DMS53 (cell line): Measurements from ENCODE around the gene MZT2A.
A peak's percentile ranks its signal among the peaks of the same experiment; 100 is the strongest.
"Not testable (repeated sequence)": the region's sequence is repeated elsewhere in the genome, so short reads cannot be mapped to it uniquely, and the experiment has no call there.

Experiments
- DNase-seq: peaks from one replicate; lab custom pipeline; 2025; lab: John Stamatoyannopoulos, UW

Gene MZT2A

GRCh38 chr2:131492418-131493198, 411 bp upstream of the MZT2A start:
- peak; percentile 90 for DNase-seq

DNA sequence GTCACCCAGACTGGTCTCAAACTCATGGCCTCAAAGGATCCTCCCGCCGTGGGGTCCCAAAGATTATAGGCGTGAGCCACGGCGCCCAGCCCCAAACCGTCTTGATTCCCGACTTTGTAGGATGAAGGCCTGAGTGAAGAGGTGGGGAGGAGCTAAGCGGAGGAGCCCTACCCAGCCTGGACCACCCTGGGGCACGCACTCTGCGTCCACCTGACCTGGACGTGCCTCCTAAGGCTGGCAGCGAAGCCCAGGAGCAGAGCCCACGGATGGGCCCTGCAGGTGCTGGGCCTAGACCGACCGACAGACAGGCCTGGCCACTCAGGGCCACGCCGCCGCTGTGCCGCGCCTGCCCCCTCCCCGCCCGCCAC, 744 bp downstream of the MZT2A start:
- peak; percentile 4 for DNase-seq

DNA sequence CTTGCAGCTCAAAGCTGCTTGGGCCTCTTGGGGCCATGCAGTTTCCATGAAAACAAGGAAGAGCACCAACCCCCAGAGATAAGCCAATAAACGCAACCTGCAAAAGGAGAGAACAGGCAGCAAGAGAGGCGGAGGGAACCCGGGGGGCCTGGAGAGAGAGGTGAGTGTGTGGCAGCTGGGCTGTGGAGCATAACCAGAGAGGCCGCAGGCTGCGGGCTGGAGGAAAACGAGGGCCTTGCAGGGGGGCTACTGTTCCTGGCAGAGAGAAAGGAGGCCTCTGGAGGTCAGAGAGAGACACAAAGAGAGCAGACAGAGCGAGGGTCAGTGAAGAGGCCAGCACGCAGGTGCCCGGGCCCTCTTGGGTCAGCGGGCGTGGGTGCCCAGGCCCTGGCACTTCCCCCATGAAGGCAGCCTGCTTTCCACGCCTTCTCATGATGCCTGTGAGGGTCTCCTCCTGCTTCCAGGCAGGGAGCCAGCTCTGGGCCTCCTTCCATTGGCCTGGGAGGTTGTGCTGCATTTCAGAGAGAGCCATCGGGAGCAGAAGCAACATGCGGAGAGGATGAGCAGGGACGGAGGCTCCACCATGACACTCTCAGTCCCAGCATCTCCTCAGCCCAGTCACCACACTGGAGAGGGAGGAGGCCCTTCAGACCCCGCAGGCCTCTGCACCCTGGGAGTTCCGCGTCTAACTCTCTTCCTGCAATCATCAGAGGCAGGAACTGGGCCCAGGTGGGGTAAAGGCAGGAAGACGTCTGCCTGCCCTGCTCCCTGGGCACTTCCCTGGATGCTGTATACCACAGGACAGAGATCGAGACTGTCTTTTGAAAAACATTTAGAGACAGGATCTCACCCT, 1.4 kb downstream of the MZT2A start:
- DNase-seq, result not testable (repeated sequence)

GRCh38 chr2:131488306-131489205, 3.6 kb downstream of the MZT2A start:
- DNase-seq, result no peak

DNA sequence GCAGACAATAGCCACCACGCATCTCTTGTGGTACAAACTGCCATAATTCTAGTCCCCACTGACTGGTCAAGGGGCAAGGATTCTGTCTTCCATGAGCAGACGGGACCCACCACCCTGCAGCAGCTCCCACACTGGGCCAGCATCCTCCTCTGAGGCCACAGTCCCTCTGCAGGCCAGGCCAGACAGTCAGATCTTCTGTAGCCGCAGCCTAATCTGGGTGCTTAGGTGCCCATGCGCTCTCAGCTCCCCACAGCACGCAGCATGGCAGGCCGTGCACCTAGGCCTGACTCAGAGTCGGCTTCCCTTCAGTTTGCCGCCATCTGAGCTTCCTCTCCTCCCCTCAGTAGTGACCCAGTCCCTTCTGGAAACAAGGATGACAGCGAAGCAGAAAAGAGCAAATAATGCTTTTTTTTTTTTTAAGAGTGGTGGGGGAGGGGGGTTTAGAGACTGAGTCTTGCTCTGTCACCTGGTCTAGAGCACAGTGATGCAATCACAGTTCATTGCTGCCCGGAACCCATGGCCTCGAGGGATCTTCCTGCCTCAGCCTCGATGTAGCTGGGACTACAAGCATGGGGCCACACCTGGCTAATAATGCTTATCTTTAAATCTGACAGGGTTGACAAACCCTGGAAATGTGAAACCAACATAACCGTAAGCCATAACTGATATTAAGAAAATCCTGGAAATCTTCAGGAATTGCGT, 5.8 kb downstream of the MZT2A start:
- peak; percentile 30 for DNase-seq

- not testable (repeated sequence) for DNase-seq
These were observed 7.2 kb downstream of the MZT2A start for GRCh38 chr2:131484906-131485460.

DNA sequence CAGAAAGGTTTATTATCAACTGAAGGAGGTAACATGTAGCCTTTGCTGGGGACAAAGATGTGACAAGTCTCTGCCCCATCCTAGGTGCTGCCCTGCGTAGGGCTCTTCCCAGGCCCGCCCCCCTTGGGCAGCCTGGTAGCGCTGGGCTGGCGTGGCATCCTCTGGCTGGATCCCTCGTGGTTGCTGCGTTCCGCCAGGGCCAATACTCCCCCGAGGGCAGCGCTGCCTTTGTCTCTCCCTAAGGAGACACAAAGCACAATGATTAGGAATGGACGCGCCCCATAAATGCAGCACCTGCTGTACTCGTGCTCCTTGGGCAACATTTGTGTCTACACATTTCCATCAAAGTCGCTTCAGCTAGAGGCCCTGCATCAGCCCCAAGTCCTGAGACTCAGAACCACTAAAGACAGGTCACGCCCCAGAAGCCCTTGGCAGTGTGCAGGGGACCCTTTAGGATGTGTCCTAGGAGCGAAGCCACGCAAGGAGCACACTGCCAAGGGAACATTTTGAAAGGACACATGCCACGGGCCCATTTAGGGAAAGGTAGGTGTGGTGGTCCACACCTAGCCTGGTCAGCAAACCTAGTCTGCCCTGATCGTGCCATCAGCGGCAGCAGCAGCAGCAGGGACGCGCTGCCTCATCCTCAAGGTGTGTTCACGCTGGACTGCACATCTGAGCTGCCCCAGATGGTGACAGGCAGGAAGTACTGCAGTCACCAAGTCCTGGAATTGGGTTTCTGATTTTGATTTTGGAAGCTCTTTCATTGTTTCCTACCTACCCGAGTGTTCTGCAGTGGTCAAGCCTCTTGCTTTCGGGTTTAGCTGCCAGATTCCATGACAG, 8.0 kb downstream of the MZT2A start:
- DNase-seq, result not testable (repeated sequence)

DNA sequence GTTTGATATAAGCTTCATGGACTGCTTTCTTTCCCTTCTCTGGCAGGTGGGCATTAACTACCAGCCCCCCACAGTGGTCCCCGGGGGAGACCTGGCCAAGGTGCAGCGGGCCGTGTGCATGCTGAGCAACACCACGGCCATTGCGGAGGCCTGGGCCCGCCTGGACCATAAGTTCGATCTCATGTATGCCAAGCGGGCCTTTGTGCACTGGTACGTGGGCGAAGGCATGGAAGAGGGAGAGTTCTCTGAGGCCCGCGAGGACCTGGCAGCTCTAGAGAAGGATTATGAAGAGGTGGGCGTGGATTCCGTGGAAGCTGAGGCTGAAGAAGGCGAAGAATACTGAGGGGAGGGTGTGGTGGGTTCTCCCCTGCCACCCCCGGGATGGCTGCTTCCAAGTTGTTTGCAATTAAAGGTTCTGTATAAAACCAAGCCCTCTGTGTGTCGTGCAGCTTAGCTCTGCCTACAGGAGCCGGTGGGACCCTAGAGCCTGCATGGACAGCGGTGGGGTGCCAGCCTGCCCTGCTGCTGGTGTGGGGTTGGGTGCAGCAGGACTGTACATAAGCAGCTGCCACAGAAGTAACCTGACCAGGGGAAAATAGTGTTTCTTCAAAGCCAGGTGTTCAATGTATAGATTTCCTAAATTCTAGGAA, 9.6 kb downstream of the MZT2A start:
- not testable (repeated sequence) for DNase-seq

DNA sequence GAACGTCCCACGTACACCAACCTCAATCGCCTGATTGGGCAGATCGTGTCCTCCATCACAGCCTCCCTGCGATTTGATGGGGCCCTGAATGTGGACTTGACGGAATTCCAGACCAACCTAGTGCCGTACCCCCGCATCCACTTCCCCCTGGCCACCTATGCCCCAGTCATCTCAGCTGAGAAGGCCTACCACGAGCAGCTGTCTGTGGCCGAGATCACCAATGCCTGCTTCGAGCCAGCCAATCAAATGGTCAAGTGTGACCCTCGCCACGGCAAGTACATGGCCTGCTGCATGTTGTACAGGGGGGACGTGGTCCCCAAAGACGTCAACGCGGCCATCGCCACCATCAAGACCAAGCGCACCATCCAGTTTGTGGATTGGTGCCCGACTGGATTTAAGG, 11.8 kb downstream of the MZT2A start:
- not testable (repeated sequence) for DNase-seq

DNA sequence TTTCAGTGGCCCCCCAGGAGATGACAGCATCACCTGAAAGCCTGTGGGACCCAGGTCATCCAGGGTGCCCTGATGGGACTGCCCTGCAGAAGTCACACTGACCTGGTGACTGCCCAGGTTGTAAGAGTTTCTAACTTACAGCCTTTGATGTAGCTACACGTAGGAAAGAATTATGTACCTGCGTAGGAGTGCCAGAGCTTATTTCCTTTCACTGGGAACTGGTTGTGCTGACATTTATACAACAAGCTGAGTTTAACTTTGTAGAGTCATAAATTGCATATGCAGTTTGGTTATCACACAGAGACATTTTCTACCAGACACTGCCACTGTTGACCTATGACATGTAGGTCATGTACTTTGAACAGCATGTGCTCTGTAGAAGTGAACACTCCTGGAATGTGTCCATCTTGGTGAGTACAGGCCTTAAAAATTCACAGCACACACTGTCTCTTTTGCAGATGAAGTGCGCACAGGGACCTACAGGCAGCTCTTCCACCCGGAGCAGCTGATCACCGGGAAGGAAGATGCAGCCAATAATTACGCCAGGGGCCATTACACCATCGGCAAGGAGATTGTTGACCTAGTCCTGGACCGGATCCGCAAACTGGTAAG, 13.2 kb downstream of the MZT2A start:
- DNase-seq, result not testable (repeated sequence)

- not testable (repeated sequence) for DNase-seq
These were observed 13.9 kb downstream of the MZT2A start for GRCh38 chr2:131478074-131478849.

DNA sequence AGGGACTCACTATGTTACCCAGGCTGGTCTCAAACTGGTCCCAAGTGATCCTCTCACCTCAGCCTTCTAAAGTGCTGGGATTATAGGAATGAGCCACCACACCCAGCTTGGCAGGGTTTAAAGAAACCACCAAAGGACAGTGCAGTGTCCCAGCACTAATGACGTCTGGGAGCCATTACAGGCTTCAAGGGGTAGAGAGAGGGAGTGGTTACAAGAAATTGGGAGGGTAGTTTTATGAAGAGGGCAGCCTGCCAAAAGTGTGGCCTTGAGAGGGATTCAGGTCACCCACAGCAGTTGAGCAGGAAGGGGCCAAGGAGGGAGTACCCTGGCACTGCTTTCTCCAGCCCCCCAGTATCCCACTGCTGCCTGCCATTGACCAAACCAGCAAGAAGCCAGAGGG, 15.0 kb downstream of the MZT2A start:
- not testable (repeated sequence) for DNase-seq

- not testable (repeated sequence) for DNase-seq
These were observed 15.8 kb downstream of the MZT2A start for GRCh38 chr2:131476363-131476762.

DNA sequence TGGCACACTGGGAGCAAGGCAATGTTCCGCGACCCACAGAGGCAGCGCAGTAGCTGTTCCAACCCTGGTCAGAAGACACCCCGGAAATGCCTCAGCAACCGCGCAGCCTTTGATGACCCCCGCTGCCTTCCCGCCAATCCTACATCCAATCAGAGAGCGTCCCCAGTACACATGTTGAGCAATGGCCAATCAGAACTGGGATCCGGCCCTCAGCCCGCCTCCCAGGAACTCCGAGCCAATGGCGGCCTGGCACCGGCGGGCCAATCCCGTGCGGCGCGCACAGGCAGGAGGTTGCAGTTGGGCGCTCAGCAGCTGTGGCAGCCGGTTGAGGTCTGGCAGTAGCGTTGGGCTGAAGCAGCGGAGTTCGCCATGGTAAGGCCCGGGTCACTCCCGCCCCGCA, 16.4 kb downstream of the MZT2A start, which contains the start of gene TUBA3D:
TSS of gene TUBA3D (plus strand) at position 289 of the 400 bp plus-strand sequence. CDS start at position 370, 81 bp downstream.
- no peak for DNase-seq

GRCh38 chr2:131473266-131473665, 18.9 kb downstream of the MZT2A start:
- not testable (repeated sequence) for DNase-seq

DNA sequence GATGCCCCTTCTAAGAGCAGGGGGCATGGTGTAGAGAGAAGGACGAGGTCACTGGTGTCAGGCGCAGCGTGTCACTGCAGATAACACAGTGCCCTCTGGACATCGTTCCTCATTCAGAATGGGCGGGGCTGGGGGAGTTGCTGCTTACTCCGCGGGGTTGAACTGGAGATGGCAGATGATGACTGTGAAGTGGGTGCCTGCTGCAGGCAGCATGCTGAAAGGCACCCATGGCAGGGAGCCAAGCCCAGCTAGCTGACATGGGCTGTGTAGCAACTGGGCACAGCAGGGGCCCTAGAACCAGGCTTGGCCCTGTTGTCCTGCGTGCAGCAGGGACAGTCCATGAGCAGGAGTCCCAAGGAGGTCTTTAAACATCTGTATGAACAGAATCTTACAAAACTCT, 20.6 kb downstream of the MZT2A start:
- DNase-seq, result not testable (repeated sequence)

GRCh38 chr2:131470944-131471343, 21.3 kb downstream of the MZT2A start:
- DNase-seq, result not testable (repeated sequence)

- DNase-seq, result not testable (repeated sequence)
These were observed 24.5 kb downstream of the MZT2A start for GRCh38 chr2:131467722-131468121.
